ENCODE results near the gene GATA5.

Gene GATA5

DNA sequence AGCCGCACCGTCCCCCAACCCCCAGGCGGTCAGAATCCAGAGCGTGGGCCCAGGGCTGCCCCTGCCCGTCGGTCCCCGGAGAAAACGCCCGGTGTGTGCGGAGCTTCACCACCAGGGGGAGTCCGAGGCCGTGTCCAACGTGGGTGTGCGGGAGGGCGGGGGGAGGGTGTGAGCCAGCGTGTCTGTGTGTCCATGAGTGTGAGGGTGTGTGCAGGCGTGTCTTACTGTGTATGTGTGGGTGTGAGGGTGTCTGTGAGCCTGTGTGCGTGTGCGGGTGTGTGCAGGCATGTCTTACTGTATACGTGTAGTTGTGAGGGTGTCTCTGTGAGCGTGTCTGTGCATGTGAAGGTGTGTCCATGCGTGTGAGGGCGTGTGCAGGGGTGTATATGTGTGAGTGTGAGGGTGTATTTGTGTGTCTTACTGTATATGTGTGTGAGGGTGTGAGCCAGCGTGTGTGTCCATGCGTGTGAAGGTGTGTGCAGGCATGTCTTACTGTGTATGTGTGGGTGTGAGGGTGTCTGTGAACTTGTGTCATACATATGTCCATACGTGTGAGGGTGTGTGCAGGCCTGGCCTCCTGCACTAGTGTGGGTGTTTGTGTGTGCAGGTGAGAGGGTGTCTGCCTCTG lies 24.6 kb upstream of the GATA5 start:
- TF ChIP-seq, protein P1, sequence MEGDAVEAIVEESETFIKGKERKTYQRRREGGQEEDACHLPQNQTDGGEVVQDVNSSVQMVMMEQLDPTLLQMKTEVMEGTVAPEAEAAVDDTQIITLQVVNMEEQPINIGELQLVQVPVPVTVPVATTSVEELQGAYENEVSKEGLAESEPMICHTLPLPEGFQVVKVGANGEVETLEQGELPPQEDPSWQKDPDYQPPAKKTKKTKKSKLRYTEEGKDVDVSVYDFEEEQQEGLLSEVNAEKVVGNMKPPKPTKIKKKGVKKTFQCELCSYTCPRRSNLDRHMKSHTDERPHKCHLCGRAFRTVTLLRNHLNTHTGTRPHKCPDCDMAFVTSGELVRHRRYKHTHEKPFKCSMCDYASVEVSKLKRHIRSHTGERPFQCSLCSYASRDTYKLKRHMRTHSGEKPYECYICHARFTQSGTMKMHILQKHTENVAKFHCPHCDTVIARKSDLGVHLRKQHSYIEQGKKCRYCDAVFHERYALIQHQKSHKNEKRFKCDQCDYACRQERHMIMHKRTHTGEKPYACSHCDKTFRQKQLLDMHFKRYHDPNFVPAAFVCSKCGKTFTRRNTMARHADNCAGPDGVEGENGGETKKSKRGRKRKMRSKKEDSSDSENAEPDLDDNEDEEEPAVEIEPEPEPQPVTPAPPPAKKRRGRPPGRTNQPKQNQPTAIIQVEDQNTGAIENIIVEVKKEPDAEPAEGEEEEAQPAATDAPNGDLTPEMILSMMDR (IDR thresholded peaks at IDR 0.05; ENCODE audit: borderline replicate concordance, insufficient read depth, low read depth, low read length): peak; percentile 93
- no peak overlapping the region for H3K4me3 ChIP-seq (ENCODE audit: low read depth, low read length)

DNA sequence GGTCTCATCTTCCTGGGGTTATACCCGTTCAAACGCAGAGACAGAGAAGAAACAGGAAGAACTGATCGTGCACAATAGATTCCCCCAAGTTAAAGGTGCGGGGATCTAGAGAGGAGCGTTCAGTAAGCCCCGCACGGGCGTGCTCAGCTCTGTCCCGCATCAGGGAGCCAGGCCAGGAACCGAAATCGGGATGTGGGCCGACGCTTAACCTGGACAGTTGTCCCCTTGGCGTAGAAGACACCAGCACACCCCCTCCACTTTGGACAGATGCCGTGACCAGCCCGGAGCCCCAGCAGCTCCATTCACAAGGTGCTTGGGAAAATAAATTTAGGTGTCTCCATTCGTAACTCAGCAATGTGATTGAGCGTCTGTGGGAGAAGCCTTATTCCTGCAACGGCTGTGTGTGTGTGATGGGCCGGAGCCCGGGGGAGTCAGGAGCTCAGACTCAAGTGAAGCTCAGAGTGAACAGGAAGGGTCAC lies 24.0 kb upstream of the GATA5 start:
- TF ChIP-seq, protein P1 (IDR thresholded peaks at IDR 0.05; ENCODE audit: borderline replicate concordance, insufficient read depth, low read depth, low read length): no peak
- no peak overlapping the region for H3K4me3 ChIP-seq (ENCODE audit: low read depth, low read length)

DNA sequence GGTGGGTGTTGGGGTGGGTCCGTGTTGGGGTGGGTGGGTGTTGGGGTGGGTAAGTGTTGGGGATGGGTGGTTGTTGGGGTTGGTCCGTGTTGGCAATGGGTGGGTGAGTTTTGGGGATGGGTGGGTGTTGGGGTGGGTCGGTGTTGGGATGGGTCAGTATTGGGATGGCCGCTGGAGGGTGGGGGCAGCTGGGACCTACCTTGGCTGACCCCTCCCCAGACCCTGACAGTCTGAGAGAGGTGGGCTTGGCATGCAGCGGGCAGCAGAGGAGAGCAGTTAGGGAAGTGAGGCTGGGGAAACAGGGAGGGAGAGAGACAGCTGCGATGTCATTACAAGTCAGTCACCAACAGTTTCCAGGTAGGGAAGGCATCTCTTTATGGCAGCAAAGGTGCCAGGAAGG lies 23.1 kb upstream of the GATA5 start:
- TF ChIP-seq, protein P1 (IDR thresholded peaks at IDR 0.05; ENCODE audit: borderline replicate concordance, insufficient read depth, low read depth, low read length): no peak
- no peak overlapping the region for H3K4me3 ChIP-seq (ENCODE audit: low read depth, low read length)

DNA sequence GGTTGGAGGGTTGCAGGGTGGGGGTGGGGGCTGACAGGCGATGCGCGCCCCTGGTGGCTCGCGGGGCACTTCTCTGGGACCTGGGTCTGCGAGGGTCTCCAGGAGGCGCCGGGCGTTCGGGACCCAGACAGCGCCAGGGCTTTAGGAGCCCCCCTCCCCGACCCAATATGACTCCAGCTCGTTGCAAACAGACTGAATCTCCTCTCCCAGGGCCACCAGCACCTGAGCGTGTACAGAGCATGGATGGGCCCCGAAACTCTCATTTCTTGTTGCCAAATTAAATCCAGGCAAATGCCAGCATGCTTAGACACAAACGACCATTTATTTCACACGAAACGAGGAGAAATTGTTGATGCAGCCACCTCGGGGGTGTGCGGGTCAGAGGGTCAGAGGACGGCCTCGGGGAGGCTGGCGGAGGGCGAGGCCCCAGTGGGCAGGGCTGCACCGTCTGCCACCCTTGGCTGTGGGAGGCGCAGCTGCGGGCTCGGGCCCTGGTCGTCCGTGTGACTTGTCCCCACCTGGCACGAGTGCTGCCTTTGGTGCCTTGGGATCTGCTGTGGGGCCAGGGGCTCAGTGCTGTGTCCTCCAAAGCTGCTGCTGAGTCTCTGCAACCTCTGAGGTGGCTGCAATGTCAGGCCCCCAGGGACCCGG lies 20.9 kb upstream of the GATA5 start:
- TF ChIP-seq, protein P1 (IDR thresholded peaks at IDR 0.05; ENCODE audit: borderline replicate concordance, insufficient read depth, low read depth, low read length): peak; percentile 63
- no peak overlapping the region for H3K4me3 ChIP-seq (ENCODE audit: low read depth, low read length)

DNA sequence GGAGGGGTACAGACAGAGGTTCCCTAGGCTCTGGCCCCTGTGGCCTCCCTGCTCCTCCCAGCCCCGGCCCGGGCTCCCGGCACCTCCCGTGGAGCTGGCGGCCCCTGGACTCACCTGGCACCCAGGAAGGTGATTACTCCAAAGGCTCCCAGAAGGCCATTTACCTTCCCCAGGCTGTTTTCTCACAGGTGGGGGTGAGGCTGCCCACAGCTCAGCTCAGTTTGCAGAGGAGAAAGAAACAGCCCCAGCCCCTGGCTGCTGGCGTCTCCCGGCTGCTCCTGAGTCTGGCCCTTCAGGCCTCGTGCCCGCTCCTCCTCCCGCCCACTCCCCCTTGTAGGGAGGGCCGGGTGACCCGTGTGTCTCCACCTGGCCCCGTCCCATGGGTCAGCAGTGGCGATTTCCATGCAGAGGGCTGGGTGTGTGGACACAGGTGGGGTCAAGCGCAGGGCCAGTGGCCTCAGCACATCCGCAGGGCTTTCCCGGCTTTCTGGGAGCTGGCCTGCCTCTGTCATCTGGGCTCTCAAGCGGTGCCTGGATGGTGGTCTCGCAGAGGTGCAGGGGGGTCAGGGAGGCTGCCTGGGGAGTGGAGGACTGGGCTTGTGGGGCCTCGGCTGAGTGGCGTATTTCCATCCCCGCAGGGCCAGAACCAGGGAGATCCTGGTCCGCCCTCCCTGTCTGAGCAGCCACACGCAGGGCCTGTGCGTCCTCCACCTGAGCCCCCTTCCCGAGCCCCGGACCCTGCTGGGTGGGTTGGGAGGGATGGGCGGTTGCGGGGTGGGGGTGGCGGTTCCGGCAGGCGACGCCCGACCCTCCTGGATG lies 20.2 kb upstream of the GATA5 start:
- TF ChIP-seq, protein P1 (IDR thresholded peaks at IDR 0.05; ENCODE audit: borderline replicate concordance, insufficient read depth, low read depth, low read length): no peak
- no peak overlapping the region for H3K4me3 ChIP-seq (ENCODE audit: low read depth, low read length)

DNA sequence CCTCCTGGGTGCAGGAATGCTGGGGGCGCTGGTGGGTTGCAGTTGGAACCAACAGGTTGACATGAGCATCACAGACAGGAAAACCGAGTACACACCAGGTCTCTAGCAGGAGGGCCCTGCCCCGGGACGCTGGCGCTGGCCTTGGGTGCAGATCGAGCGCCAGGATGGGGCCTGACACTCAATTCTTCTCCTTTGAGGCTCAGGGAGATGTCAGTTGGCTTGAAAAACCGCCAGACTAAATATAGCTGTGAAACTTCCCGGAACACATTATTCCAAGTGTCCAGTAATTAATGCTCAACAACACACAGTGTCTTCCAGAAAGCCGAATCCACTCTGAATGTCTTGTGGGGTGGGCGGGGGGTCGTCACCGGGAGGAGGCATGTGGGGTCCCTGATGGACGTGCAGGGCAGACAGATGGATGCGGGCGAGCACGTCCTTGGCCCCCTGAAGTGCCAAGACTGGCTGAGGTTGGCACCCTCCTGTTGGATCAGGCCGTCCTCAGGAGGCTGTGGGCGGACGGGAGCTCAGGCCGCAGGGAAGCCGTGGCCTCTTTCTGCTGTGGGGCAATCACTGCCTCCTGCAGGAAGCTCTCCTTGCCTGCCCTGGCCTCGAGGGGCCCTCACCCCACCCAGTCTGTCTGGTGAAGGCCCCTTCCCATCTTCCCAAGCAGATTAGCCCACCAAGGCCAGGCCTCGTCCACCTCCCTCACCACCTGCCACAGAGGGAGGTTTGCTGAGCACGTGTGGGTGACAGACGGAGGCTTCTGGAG lies 19.4 kb upstream of the GATA5 start:
- TF ChIP-seq, protein P1 (IDR thresholded peaks at IDR 0.05; ENCODE audit: borderline replicate concordance, insufficient read depth, low read depth, low read length): no peak
- no peak overlapping the region for H3K4me3 ChIP-seq (ENCODE audit: low read depth, low read length)

Data from GM12875 (cell line).